Liver (tissue), 3 donors: ENCODE results near the gene PCDHB2.
"Not testable (repeated sequence)": the region's sequence is repeated elsewhere in the genome, so short reads cannot be mapped to it uniquely, and the experiment has no call there.

ENCODE experiments used
- CTCF ChIP-seq: fragments of 150-350 bp; IDR thresholded peaks from 2 replicates; pipeline ENCODE4 v1.5.1; 2017; ENCODE audit warnings: improper control_type of control experiment, low read depth, low read length; ENCODE audit not compliant: missing input control
- RAD21 ChIP-seq, 2 donors: IDR thresholded peaks; 2 replicates each; pipeline ENCODE4 v1.6.1; 2016; ENCODE audit warnings: antibody characterized with exemption in 2 of 2, mild to moderate bottlenecking in 2 of 2
- YY1 ChIP-seq: IDR thresholded peaks from 2 replicates; pipeline ENCODE4 v1.6.1; 2016; ENCODE audit warnings: antibody characterized with exemption, mild to moderate bottlenecking
- donor health status: healthy.
- donor health status: healthy.

- not testable (repeated sequence) for TF ChIP-seq CTCF; YY1; RAD21 (IDR thresholded peaks at IDR 0.05)
These were observed 29.2 kb downstream of the PCDHB2 start for GRCh38 chr5:141123396-141124135.
